Tibial nerve (tissue), 4 donors: Measurements from ENCODE around the gene NYAP2.

ENCODE experiments used
- CTCF ChIP-seq, 5 experiments: fragments of 200-600 bp in 3 of 5; fragments of 450-650 bp in 2 of 5; sonication (generic) in 3 of 5; IDR thresholded peaks; one replicate each; pipeline ENCODE4 v1.5.1; 2016 to 2019; ENCODE audit warnings: antibody characterized with exemption in 5 of 5, mild to moderate bottlenecking in 3 of 5, moderate library complexity in 2 of 5
- EP300 ChIP-seq, 2 donors: sonication (generic); formaldehyde crosslinking; IDR thresholded peaks; one replicate each; pipeline ENCODE4 v1.6.1; 2017; ENCODE audit warnings: antibody characterized with exemption in 2 of 2, mild to moderate bottlenecking in 1 of 2

- no peak for TF ChIP-seq EP300 (IDR thresholded peaks at IDR 0.05)
- TF ChIP-seq CTCF (IDR thresholded peaks at IDR 0.05): no peak
Measured at GRCh38 chr2:225691711-225692110, 292.2 kb downstream of the NYAP2 start.
